ENCODE measurements around the gene PKIB.
"Not testable (repeated sequence)": the region's sequence is repeated elsewhere in the genome, so short reads cannot be mapped to it uniquely, and the experiment has no call there.

The PKIB gene

GRCh38 chr6:122621638-122622037 lies 11.4 kb downstream of the PKIB start:
- no peak for DNase-seq

- no peak for DNase-seq
Observed at GRCh38 chr6:122622479-122622878, 12.3 kb downstream of the PKIB start.

DNA sequence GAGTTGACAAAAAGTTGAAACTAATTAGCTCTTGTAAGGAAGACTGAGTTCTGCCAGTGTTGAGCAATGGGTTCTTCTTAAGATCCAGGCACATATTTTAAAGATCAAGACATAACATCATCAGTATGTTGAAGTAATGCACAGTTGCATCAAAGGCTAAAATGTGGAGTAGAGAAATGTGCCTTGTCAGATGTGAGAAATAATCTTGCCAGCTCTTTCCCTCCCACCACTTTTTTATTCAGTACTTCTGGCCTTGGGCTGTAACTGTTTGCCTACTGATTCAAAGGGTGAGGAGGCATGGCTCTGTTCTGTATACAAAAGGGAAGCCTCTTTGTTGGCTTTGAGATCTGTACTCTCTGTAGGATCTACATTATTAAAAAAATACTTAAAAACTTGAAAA lies 13.1 kb downstream of the PKIB start:
- DNase-seq: no peak

DNA sequence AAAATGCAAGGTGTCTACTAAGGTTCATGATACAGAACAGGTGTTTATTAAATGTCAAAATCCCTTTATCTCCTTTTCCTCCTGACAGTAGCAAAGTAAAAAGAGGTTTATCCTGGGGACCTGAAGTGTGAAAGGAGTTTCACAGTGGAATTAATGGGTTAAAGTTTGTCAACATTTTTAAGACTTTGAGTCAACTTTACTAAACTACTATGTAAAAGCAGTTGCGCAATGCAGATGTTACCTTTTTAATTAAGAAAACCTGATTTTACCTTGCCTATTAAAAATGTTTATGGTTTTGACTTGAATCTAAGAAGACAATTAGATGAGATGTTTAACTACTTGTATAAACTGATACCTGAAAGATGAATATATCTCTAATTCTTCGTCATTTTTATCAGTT lies 14.6 kb downstream of the PKIB start:
- no peak for DNase-seq

DNA sequence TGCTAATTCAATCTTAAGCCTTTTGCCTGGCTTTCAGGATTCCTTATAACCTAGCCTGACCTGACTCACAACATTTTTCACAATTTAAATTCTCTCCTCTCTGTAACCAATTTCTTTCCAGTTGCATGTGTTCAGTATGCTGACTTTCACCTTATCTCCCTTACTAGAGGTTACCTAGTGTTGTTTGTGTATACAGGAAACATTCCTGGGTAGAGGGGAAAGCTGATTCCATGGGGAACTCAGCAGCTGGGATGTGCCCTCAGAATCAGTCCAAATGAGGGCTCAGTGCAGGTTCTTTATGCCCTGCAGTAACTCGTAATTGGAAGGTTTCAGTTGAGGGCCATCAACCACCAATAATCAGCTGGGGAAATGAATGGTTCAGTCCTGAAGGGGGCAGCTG lies 18.5 kb downstream of the PKIB start:
- DNase-seq: no peak

DNA sequence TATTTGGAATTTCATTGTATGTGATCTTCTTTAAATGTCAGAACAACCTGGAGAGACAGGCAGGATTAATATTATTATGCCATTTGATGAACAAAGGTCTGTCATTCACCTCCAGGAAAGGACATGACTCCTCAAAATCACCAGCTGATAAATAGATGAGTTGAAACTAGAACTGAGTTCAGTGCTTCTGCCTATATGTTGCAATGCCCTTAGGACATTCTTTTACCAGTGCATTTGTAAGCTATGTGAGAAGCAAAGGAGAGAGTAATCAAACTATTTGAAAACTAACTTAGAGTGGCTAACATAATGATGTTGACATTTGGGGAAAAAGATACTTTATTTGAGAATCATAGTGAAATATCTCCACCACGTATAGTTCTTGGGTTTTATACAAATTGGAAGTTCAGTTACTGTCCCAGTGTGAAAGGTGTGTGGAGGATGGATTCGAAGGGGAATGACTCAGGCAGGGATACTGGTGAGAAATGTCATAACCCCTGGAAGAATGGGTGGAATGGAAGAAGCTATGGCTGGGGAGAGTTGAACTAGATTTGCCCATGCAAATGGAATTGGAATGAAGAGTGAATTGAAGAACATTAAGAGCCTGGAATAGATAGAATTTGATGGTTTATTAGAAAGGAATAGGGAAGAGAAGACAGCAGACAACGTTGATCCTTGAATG lies 21.5 kb downstream of the PKIB start:
- no peak for DNase-seq

GRCh38 chr6:122640366-122640765 lies 30.2 kb downstream of the PKIB start:
- no peak for DNase-seq

DNA sequence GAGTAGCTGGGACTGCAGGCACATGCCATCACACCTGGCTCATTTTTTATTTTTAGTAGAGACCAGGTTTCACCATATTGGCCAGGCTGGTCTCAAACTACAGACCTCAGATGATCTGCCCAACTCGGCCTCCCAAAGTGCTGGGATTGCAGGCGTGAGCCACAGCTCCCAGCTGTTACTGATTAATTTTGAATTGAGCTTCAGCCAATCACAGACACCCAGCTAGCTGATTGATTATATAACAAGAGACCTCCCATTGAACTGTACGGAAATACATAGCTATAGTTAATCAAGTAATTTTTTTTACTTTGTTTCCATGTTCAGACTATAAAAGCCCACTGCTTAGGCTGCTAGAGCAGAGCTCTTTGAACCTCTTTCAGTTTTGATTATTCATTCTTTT lies 31.6 kb downstream of the PKIB start:
- no peak for DNase-seq

GRCh38 chr6:122642604-122643003 lies 32.4 kb downstream of the PKIB start:
- DNase-seq: not testable (repeated sequence)

- DNase-seq: peak in 1 of 2 experiments; percentile 22
Observed at GRCh38 chr6:122645256-122645655, 35.1 kb downstream of the PKIB start.

GRCh38 chr6:122647765-122648164 lies 37.6 kb downstream of the PKIB start:
- DNase-seq: no peak

DNA sequence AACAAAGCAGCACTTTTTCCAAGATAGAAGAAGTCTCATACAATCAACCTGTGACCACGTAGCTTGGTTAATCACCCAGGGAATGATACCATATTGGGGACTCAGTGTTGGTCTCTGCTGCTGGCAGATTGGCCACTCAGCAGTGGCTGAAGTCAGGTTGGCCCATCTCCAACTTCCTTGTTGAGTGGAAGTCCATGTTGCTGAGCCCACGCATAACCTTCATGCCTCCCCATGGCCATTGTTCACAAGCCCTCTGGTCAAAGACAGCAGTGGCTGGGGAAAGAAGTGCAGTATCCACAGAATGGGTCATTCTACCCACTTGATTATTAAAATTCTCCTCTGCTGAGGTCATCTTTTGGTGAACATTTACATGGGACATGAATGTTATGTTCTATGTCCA lies 38.5 kb downstream of the PKIB start:
- no peak for DNase-seq

GRCh38 chr6:122649701-122650100 lies 39.5 kb downstream of the PKIB start:
- no peak for DNase-seq

DNA sequence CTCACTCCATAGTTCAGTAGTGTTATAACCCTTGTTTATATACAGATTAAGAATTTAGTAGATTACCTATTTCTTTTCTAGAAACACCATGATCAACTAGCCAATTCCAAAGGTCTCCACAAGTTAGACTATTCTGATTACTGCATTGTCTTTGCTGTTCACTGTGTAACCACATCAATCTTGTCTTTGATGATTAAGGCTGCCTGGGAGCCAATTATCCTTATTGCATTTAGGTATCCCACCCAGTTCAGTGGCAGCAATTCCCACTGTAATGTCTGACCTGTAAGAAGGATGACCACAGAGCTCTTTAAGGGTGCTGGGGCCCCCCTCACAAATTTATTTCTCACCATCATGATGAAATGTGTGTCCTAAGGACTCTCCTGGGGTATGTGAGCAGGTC lies 40.2 kb downstream of the PKIB start:
- DNase-seq: no peak

DNA sequence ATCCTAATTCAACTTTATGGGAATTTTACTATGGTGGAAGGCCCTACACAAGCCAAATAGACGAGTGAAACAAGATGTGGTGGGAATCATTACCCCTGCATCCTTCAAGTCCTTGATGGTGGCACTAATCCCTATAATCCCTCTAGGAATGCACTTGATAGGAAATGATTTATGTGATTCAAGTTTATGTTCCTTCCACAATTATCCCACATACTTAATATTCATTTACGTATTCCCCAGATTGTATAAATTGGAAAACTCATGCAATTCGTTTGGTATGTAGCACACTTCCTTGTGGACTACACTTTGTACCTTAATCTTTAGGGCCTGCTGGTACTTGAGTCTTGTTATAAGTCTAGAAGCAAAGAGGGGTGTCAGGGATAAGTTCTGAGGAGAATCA lies 40.8 kb downstream of the PKIB start:
- no peak for DNase-seq

DNA sequence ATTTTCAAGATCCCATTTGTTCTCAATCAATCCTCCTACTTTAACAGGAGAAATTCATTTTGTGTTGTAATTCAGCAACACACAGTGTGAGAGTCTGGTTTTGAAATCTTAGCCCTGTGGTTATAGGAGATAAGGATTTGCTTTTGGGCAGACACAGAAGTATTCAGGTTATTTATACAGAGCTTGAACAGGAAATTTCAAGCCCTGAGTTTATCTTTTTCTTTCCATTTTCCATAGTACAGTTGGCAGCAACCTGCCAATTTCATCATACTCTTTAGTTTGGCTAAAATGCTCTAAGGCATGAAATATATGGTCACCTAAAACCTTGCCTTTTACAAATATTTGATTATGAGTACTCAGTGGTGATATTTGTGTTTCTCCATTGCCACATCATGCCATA lies 41.4 kb downstream of the PKIB start:
- no peak for DNase-seq

- DNase-seq: no peak
Observed at GRCh38 chr6:122652431-122652830, 42.2 kb downstream of the PKIB start.

DNA sequence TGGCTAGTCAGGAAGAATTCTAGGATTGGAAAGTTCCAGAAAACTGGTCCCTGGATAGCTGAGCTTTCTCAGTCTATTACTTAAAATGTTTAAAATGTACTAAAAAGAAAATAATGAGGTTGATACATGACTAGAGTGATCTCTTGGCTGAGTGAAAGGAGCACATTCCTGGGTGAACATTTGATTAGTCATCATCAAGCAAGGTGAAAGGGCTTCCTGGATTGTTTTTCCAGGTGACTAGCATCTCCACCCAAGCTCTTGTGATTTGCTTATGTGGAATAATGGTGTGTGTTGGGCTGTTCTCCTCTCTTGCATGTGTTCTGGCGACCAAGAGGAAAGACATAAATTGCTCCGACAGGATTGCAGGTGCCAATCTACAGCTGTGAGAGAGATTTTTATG lies 42.9 kb downstream of the PKIB start:
- DNase-seq: no peak

DNA sequence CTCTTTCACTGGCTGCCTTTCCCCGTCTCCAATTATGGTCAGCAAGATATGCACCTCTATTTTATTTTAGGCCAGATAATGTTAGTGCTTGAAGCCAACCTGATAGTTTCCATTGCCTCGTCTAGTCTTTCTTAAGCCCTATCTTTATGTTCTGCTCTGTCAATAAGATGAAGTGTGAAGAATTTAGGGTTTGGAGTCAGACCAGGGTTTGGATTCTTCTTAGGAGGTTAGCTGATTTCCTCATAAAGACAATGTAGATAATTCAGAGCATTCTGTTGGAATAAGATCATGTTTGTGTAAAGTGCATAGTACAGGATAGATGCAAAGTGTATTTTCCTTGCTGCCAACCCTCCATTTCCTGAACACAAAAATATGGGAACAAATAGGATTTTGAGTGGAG lies 43.8 kb downstream of the PKIB start:
- DNase-seq: no peak

DNA sequence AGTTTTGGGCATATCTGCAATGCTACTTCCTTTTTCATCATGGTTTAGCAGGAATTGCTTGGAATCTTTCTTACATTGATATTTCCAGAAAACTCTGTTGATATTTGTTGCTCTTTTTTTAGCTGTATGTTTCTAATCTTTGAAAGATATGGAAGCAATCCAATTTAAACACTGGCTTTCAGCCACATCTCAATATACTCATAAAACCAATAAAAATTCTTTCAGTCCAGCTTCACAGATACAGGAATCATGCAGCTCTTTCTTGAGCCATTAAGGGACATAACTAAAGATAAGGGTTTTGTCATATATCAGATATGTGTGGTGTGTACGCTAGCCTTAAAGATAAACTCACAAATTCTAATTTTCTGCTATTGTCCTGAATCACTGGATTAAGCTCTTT lies 47.4 kb downstream of the PKIB start:
- no peak for DNase-seq

DNA sequence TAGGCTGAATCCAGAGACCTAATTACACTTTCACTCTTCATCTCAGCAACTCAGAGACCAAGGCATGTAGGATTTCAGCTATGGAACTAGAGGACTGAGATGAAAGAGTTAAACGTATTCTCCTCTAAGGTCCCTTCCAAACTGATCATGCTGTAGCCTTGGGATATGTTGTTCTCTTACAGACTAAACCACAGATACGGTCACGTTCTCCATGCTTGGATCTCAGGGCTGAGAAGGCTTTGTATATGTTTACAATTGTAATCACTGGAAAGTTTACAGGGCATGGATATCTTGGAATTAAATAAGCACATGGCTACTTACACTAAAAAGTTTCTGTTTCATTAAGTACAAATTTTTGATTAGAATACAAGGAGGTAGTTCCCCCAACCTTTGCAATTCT lies 50.1 kb downstream of the PKIB start:
- no peak for DNase-seq

GRCh38 chr6:122663981-122664380 lies 53.8 kb downstream of the PKIB start:
- DNase-seq: peak in 1 of 2 experiments; percentile 27

GRCh38 chr6:122665929-122666328 lies 55.7 kb downstream of the PKIB start:
- DNase-seq: no peak

GRCh38 chr6:122666418-122666817 lies 56.2 kb downstream of the PKIB start:
- DNase-seq: no peak

DNA sequence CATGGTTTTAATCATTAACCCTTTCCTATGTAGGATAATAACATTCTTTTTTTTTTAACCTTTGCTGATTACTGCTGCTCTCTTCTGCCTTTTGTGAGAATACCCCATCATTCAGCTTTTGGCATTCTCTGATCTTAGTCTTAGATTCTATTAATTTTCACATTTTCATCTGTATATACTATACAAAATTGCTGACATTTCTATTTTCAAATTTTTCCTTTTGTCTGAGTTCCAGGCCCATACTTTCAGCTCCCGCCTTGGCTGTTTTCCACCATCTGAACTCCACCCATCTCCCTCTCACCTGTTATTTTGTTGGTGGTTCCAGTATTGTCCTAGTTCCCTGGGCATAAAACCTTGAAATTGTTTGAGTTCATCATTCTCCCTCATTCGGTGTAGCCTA lies 59.2 kb downstream of the PKIB start:
- no peak for DNase-seq

DNA sequence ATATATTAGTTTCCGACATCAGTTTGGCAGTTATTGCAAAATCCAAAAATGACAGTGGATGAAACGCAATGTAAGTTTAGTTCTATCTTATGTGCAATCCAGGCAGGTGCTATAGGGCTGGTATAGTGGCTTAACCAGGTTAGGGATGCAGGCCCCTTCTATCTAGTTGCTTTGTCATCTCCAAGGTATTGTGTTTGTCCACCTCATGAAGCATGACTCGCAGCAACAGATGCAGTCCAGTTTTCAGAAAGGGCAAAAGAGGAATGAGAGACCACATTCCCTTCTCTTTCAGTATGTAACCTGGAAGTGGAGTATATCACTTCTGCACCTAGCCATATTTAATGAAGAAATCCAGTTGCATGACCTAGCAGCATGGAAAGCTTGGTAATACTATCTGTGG lies 59.7 kb downstream of the PKIB start:
- DNase-seq: no peak
